Measurements from ENCODE around the gene SPATS1. TPM values are rescaled to one million over a fixed set of nuclear protein-coding genes. Genes with fewer than 3 reads are reported as not detected.

SPATS1 gene
- total RNA-seq, 1 donor from 2014 or later, result not detected

DNA sequence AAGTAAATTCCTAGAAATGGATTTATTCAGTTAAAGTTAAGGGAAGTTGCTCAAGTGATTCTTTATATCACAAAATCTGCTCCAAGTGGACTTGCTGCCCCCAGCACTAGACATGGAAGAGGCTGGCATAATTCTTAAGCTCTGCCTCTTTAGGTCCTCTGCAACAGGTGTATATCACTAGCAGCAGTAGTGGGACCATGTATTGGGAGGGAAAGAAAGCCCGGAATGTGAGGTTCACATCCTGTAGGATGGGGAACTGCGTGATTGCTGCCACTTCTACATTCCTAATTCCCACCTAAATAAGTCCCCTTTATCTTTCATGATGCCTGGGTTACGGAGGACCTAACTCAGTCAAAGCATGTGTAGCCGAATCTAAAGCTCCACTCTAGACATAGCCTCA lies 13.2 kb downstream of the SPATS1 start:
- no peak for DNase-seq (ENCODE audit: low spot score, unreplicated experiment)
- no peak overlapping the region for H3K4me3 Mint-ChIP-seq (ENCODE audit: low read depth)
- no peaks in the 10 kb centered on the region for H3K4me1 Mint-ChIP-seq (ENCODE audit: low read depth)
- H3K27ac Mint-ChIP-seq, result no peak overlapping the region
- H3K36me3 Mint-ChIP-seq (ENCODE audit: insufficient read depth), result no peaks in the 10 kb centered on the region
- no peak for TF ChIP-seq CTCF (IDR thresholded peaks at IDR 0.05; ENCODE audit: unreplicated experiment)
- H3K27me3 Mint-ChIP-seq, result peaks cover 8% of the 10 kb centered on the region
- no peaks in the 10 kb centered on the region for H3K9me3 Mint-ChIP-seq (ENCODE audit: low read depth)

GRCh38 chr6:44356487-44356886 lies 14.0 kb downstream of the SPATS1 start:
- no peak overlapping the region for H3K27ac Mint-ChIP-seq
- no peak overlapping the region for H3K4me3 Mint-ChIP-seq (ENCODE audit: low read depth)
- DNase-seq (ENCODE audit: low spot score, unreplicated experiment), result no peak
- H3K4me1 Mint-ChIP-seq (ENCODE audit: low read depth), result no peaks in the 10 kb centered on the region
- no peaks in the 10 kb centered on the region for H3K9me3 Mint-ChIP-seq (ENCODE audit: low read depth)
- no peak for TF ChIP-seq CTCF (IDR thresholded peaks at IDR 0.05; ENCODE audit: unreplicated experiment)
- peaks cover 8% of the 10 kb centered on the region for H3K27me3 Mint-ChIP-seq
- H3K36me3 Mint-ChIP-seq (ENCODE audit: insufficient read depth), result no peaks in the 10 kb centered on the region

- Mint-ChIP-seq H3K36me3 (ENCODE audit: insufficient read depth) (no peaks in the 10 kb centered on the region), H3K27me3 (peaks cover 8% of the 10 kb centered on the region), H3K27ac (no peak overlapping the region), H3K4me3 (ENCODE audit: low read depth) (no peak overlapping the region), H3K4me1 (ENCODE audit: low read depth) (no peaks in the 10 kb centered on the region), H3K9me3 (ENCODE audit: low read depth) (no peaks in the 10 kb centered on the region)
- DNase-seq (ENCODE audit: low spot score, unreplicated experiment), result no peak
- TF ChIP-seq CTCF (IDR thresholded peaks at IDR 0.05; ENCODE audit: unreplicated experiment), result no peak
Measured at GRCh38 chr6:44359973-44360372, 17.5 kb downstream of the SPATS1 start.

GRCh38 chr6:44361947-44362346 lies 19.5 kb downstream of the SPATS1 start:
- Mint-ChIP-seq H3K27me3 (peaks cover 3% of the 10 kb centered on the region), H3K9me3 (ENCODE audit: low read depth) (no peaks in the 10 kb centered on the region), H3K27ac (no peak overlapping the region), H3K36me3 (ENCODE audit: insufficient read depth) (no peaks in the 10 kb centered on the region), H3K4me1 (ENCODE audit: low read depth) (no peaks in the 10 kb centered on the region), H3K4me3 (ENCODE audit: low read depth) (no peak overlapping the region)
- TF ChIP-seq CTCF (IDR thresholded peaks at IDR 0.05; ENCODE audit: unreplicated experiment), result no peak
- DNase-seq (ENCODE audit: low spot score, unreplicated experiment), result no peak

GRCh38 chr6:44363377-44363926 lies 21.0 kb downstream of the SPATS1 start:
- Mint-ChIP-seq H3K36me3 (ENCODE audit: insufficient read depth) (no peaks in the 10 kb centered on the region), H3K4me3 (ENCODE audit: low read depth) (no peak overlapping the region), H3K27ac (no peak overlapping the region), H3K4me1 (ENCODE audit: low read depth) (no peaks in the 10 kb centered on the region), H3K9me3 (ENCODE audit: low read depth) (no peaks in the 10 kb centered on the region), H3K27me3 (peaks cover 7% of the 10 kb centered on the region)
- no peak for TF ChIP-seq CTCF (IDR thresholded peaks at IDR 0.05; ENCODE audit: unreplicated experiment)
- no peak for DNase-seq (ENCODE audit: low spot score, unreplicated experiment)
